Endodermal cell (in vitro differentiated cells): ENCODE measurements around the gene KRT75. TPM values are rescaled to one million over a fixed set of nuclear protein-coding genes. Genes with fewer than 3 reads are reported as not detected.

Experiments used
- DNase-seq: peaks from one replicate; pipeline ENCODE4 v3.0.0-alpha.2; 2017
- H3K27ac ChIP-seq: 2 replicates; pipeline ENCODE4 v1.5.1; 2013; ENCODE audit warnings: mild to moderate bottlenecking, low read depth, low read length, moderate library complexity
- H3K27me3 ChIP-seq: 2 replicates; pipeline ENCODE4 v1.6.1; 2013; ENCODE audit warnings: mild to moderate bottlenecking, low read length, moderate library complexity; ENCODE audit not compliant: insufficient read depth, control insufficient read depth, poor library complexity, severe bottlenecking
- H3K36me3 ChIP-seq: 2 replicates; pipeline ENCODE4 v1.7.0; 2013; ENCODE audit warnings: mild to moderate bottlenecking, low read length, moderate library complexity; ENCODE audit not compliant: control insufficient read depth, insufficient read depth
- H3K4me1 ChIP-seq: one replicate; pipeline ENCODE4 v1.7.0; 2013; ENCODE audit warnings: low read length; ENCODE audit not compliant: control insufficient read depth, insufficient read depth
- H3K4me3 ChIP-seq: 2 replicates; pipeline ENCODE4 v1.5.1; 2013; ENCODE audit warnings: mild to moderate bottlenecking, low read length, moderate library complexity
- H3K9ac ChIP-seq: 2 replicates; pipeline ENCODE4 v1.6.1; 2013; ENCODE audit warnings: mild to moderate bottlenecking, low read length, moderate library complexity; ENCODE audit not compliant: poor library complexity, severe bottlenecking; ENCODE audit errors: extremely low read depth
- H3K9me3 ChIP-seq: 2 replicates; pipeline ENCODE4 v1.6.1; 2013; ENCODE audit warnings: mild to moderate bottlenecking, low read length, moderate library complexity; ENCODE audit not compliant: control insufficient read depth
- H3K27ac Mint-ChIP-seq: 2 replicates; pipeline ENCODE4 v1.8.0; 2020; ENCODE audit warnings: mixed read lengths
- H3K27me3 Mint-ChIP-seq: 2 replicates; pipeline ENCODE4 v1.8.0; 2021; ENCODE audit warnings: mild to moderate bottlenecking, mixed read lengths; ENCODE audit not compliant: insufficient read depth
- H3K36me3 Mint-ChIP-seq: 2 replicates; pipeline ENCODE4 v1.8.0; 2020; ENCODE audit warnings: low read depth, mixed read lengths
- H3K4me1 Mint-ChIP-seq: 2 replicates; pipeline ENCODE4 v1.8.0; 2020; ENCODE audit warnings: mixed read lengths
- H3K4me3 Mint-ChIP-seq: 2 replicates; pipeline ENCODE4 v1.8.0; 2020; ENCODE audit warnings: mild to moderate bottlenecking, moderate library complexity, mixed read lengths
- H3K9me3 Mint-ChIP-seq: 2 replicates; pipeline ENCODE4 v1.8.0; 2020; ENCODE audit warnings: mild to moderate bottlenecking, mixed read lengths
- CTCF ChIP-seq: fragments of 200-600 bp; sonication (generic); conservative IDR thresholded peaks from 2 replicates; pipeline ENCODE4 v1.5.0; 2021; ENCODE audit warnings: antibody characterized with exemption, mild to moderate bottlenecking
- WGBS, 2 experiments: methylation state at CpG; one replicate each; pipeline versions ENCODE4 v1.1.5 to v1.1.7; 2013; ENCODE audit warnings: missing lambda C conversion rate in 2 of 2, mixed read lengths in 1 of 2; ENCODE audit not compliant: insufficient coverage in 1 of 2, insufficient read length in 1 of 2; 5-methylcytosine and 5-hydroxymethylcytosine counted together
- total RNA-seq, 2 donors: library from RNA; stranded (reverse); fragmentation: NEBNext Ultra II Directional in 1 of 2; extraction: Animal tissue kit (Norgen Biotek cat#: 25700) in 1 of 2; gene quantifications; 2 replicates in 1 of 2; 3 replicates in 1 of 2; pipeline ENCODE4 v1.2.1, GENCODE V29; 2021

KRT75 gene
- total RNA-seq, 2 donors from 2014 or later: not detected

- H3K27me3 ChIP-seq: no peaks in the 10 kb centered on the region
- TF ChIP-seq CTCF: no peak
- WGBS, 2 experiments: 89 to 100% methylated on average over 2 of the region's 2 CpGs
- no peak overlapping the region for H3K4me3 ChIP-seq
- Mint-ChIP-seq H3K9me3 (no peaks in the 10 kb centered on the region), H3K4me3 (no peak overlapping the region), H3K4me1 (no peaks in the 10 kb centered on the region), H3K36me3 (no peaks in the 10 kb centered on the region), H3K27ac (no peak overlapping the region), H3K27me3 (no peaks in the 10 kb centered on the region)
- H3K9me3 ChIP-seq: no peaks in the 10 kb centered on the region
- DNase-seq: no peak
- no peaks in the 10 kb centered on the region for H3K4me1 ChIP-seq
- H3K27ac ChIP-seq: no peak overlapping the region
- H3K9ac ChIP-seq: no peak overlapping the region
- no peaks in the 10 kb centered on the region for H3K36me3 ChIP-seq
Measured at GRCh38 chr12:52464897-52465296, 30.7 kb upstream of the KRT75 start.

GRCh38 chr12:52461693-52462092, 27.5 kb upstream of the KRT75 start:
- Histone ChIP-seq H3K9ac (no peak overlapping the region), H3K4me1 (no peaks in the 10 kb centered on the region), H3K27me3 (no peaks in the 10 kb centered on the region), H3K4me3 (no peak overlapping the region), H3K27ac (no peak overlapping the region), H3K36me3 (no peaks in the 10 kb centered on the region), H3K9me3 (no peaks in the 10 kb centered on the region)
- Mint-ChIP-seq H3K4me1 (no peaks in the 10 kb centered on the region), H3K27ac (no peak overlapping the region), H3K36me3 (no peaks in the 10 kb centered on the region), H3K9me3 (no peaks in the 10 kb centered on the region), H3K27me3 (no peaks in the 10 kb centered on the region), H3K4me3 (no peak overlapping the region)
- peak; percentile 47 for TF ChIP-seq CTCF
- peak; percentile 57 for DNase-seq
- WGBS, 2 experiments: 72 to 84% methylated on average over 2 to 5 of the region's 5 CpGs

- Mint-ChIP-seq H3K4me3 (no peak overlapping the region), H3K9me3 (no peaks in the 10 kb centered on the region), H3K36me3 (no peaks in the 10 kb centered on the region), H3K4me1 (no peaks in the 10 kb centered on the region), H3K27me3 (no peaks in the 10 kb centered on the region), H3K27ac (no peak overlapping the region)
- no peaks in the 10 kb centered on the region for H3K36me3 ChIP-seq
- H3K4me3 ChIP-seq: no peak overlapping the region
- H3K9me3 ChIP-seq: no peaks in the 10 kb centered on the region
- DNase-seq: no peak
- H3K9ac ChIP-seq: no peak overlapping the region
- no peak for TF ChIP-seq CTCF
- no peak overlapping the region for H3K27ac ChIP-seq
- H3K4me1 ChIP-seq: no peaks in the 10 kb centered on the region
- H3K27me3 ChIP-seq: no peaks in the 10 kb centered on the region
- 90 to 96% methylated on average over 5 of the region's 5 CpGs for WGBS, 2 experiments
Measured at GRCh38 chr12:52458861-52459260, 24.7 kb upstream of the KRT75 start.
